Measurements from ENCODE around the gene TLE5.

TLE5 gene

GRCh38 chr19:3107658-3108057 lies 45.4 kb upstream of the TLE5 start (continued):
- TF ChIP-seq CSRNP3 (CRISPR knock-in tag; IDR thresholded peaks at IDR 0.05) (no peak), PATZ1 (CRISPR knock-in tag; IDR thresholded peaks at IDR 0.05; ENCODE audit: borderline replicate concordance) (no peak), ZNF565 (CRISPR knock-in tag; conservative IDR thresholded peaks at IDR 0.05; ENCODE audit: low read depth) (no peak)

GRCh38 chr19:3106509-3107141 lies 44.3 kb upstream of the TLE5 start:
- no peak for TF ChIP-seq BACH2 (CRISPR knock-in tag; IDR thresholded peaks at IDR 0.05; ENCODE audit: borderline replicate concordance)
- TF ChIP-seq OSR1 (CRISPR knock-in tag; IDR thresholded peaks at IDR 0.05) = no peak
- TF ChIP-seq POU6F1 (CRISPR knock-in tag; IDR thresholded peaks at IDR 0.05; ENCODE audit: borderline replicate concordance, low read depth) = no peak
- ATAC-seq = no peak

GRCh38 chr19:3105641-3106508 lies 43.6 kb upstream of the TLE5 start:
- ATAC-seq = no peak
- TF ChIP-seq TCF4 (CRISPR knock-in tag; IDR thresholded peaks at IDR 0.05; ENCODE audit: borderline replicate concordance) = no peak
- no peak for TF ChIP-seq SNAI2 (CRISPR knock-in tag; IDR thresholded peaks at IDR 0.05)
- no peak for TF ChIP-seq ZNF70 (CRISPR knock-in tag; IDR thresholded peaks at IDR 0.05)

GRCh38 chr19:3104708-3104983 lies 42.4 kb upstream of the TLE5 start:
- no peak for ATAC-seq
- no peak for TF ChIP-seq ZFP30 (CRISPR knock-in tag; IDR thresholded peaks at IDR 0.05)
- no peak for TF ChIP-seq CREB5 (CRISPR knock-in tag; IDR thresholded peaks at IDR 0.05; ENCODE audit: low read depth)

- ATAC-seq = no peak
- TF ChIP-seq ZNF70 (CRISPR knock-in tag; IDR thresholded peaks at IDR 0.05) = no peak
Observed at GRCh38 chr19:3102239-3103140, 40.2 kb upstream of the TLE5 start.

GRCh38 chr19:3100747-3101730 lies 38.7 kb upstream of the TLE5 start:
- TF ChIP-seq CSRNP3 (CRISPR knock-in tag; IDR thresholded peaks at IDR 0.05) = no peak
- TF ChIP-seq ZFP30 (CRISPR knock-in tag; IDR thresholded peaks at IDR 0.05) = no peak
- TF ChIP-seq GLIS3 (CRISPR knock-in tag; IDR thresholded peaks at IDR 0.05) = no peak
- TF ChIP-seq POU6F1 (CRISPR knock-in tag; IDR thresholded peaks at IDR 0.05; ENCODE audit: borderline replicate concordance, low read depth) = no peak
- no peak for TF ChIP-seq ESRRG (CRISPR knock-in tag; IDR thresholded peaks at IDR 0.05)
- TF ChIP-seq ZC3H10 (CRISPR knock-in tag; IDR thresholded peaks at IDR 0.05) = no peak
- ATAC-seq = no peak

Data from SK-N-SH treated with all-trans-retinoic acid at 6 μM for 48 hours (cell line).